Measurements from ENCODE around the gene SLC4A3. TPM values are rescaled to one million over a fixed set of nuclear protein-coding genes. Genes with fewer than 3 reads are reported as not detected.

Gene SLC4A3
- total RNA-seq, 1 experiment from 2014 or later = 13.5 TPM

GRCh38 chr2:219612577-219613286, 14.7 kb upstream of the SLC4A3 start:
- intact Hi-C loops (cut with micrococcal nuclease; ENCODE audit: unreplicated experiment) = no loop called here

GRCh38 chr2:219613461-219614070, 13.9 kb upstream of the SLC4A3 start:
- Histone ChIP-seq H3K27me3 (ENCODE audit: control insufficient read depth, insufficient read depth, low read length) (no peaks in the 10 kb centered on the region), H3K36me3 (ENCODE audit: control insufficient read depth, insufficient read depth, low read length) (no peaks in the 10 kb centered on the region), H3K27ac (ENCODE audit: low read length) (no peak overlapping the region), H3K4me1 (ENCODE audit: control insufficient read depth, insufficient read depth, low read length) (no peaks in the 10 kb centered on the region), H3K9me3 (ENCODE audit: control insufficient read depth, insufficient read depth, low read depth, low read length) (no peaks in the 10 kb centered on the region), H3K4me3 (ENCODE audit: low read depth in 2 of 2, low read length in 2 of 2) (no peak overlapping the region)
- intact Hi-C loops (cut with micrococcal nuclease; ENCODE audit: unreplicated experiment) (no loop called here), in situ Hi-C loops (cut with HindIII; ENCODE audit: low pct_unique_long_range_greater_than_20kb, low sequenced_read_pairs) (no loop called here)
- ChIA-PET CTCF (no interaction called here), POLR2A (no interaction called here)
- no peak for ATAC-seq
- no TSS peak for BruUV-seq (replicated peaks)
- DNase-seq (ENCODE audit: low read depth, low spot score) = no peak
- TF ChIP-seq TCF7L2 (IDR thresholded peaks at IDR 0.05; ENCODE audit: low read depth, low read length) (no peak), CTCF (IDR thresholded peaks at IDR 0.05) (no peak), SIN3A (IDR thresholded peaks at IDR 0.05; ENCODE audit: borderline replicate concordance, insufficient read depth, low read depth, low read length) (no peak), REST (IDR thresholded peaks at IDR 0.05; ENCODE audit: insufficient read depth in 1 of 2, low read depth in 2 of 2, low read length in 1 of 2) (no peak)

More at GRCh38 chr2:219612577-219613286, 14.7 kb upstream of the SLC4A3 start:
- no peaks in the 10 kb centered on the region for H3K27me3 ChIP-seq (ENCODE audit: control insufficient read depth, insufficient read depth, low read length)
- ChIA-PET POLR2A (interaction anchor here (0.5 kb wide), 1 partner anchor 10 kb away, joined by 3 read pairs; no protein-coding TSS in a partner anchor), CTCF (no interaction called here)
- H3K9me3 ChIP-seq (ENCODE audit: control insufficient read depth, insufficient read depth, low read depth, low read length) = no peaks in the 10 kb centered on the region
- no peak overlapping the region for H3K27ac ChIP-seq (ENCODE audit: low read length)
- TF ChIP-seq SIN3A (IDR thresholded peaks at IDR 0.05; ENCODE audit: borderline replicate concordance, insufficient read depth, low read depth, low read length) (no peak), TCF7L2 (IDR thresholded peaks at IDR 0.05; ENCODE audit: low read depth, low read length) (no peak), REST (IDR thresholded peaks at IDR 0.05; ENCODE audit: insufficient read depth in 1 of 2, low read depth in 2 of 2, low read length in 1 of 2) (no peak), POLR2AphosphoS5 (IDR thresholded peaks at IDR 0.05; ENCODE audit: low read depth, low read length) (no peak), CTCF (IDR thresholded peaks at IDR 0.05) (no peak)
- H3K36me3 ChIP-seq (ENCODE audit: control insufficient read depth, insufficient read depth, low read length) = no peaks in the 10 kb centered on the region
- H3K4me1 ChIP-seq (ENCODE audit: control insufficient read depth, insufficient read depth, low read length) = no peaks in the 10 kb centered on the region
- H3K4me3 ChIP-seq (ENCODE audit: low read depth in 2 of 2, low read length in 2 of 2) = no peak overlapping the region
- in situ Hi-C loops (cut with HindIII; ENCODE audit: low pct_unique_long_range_greater_than_20kb, low sequenced_read_pairs) = no loop called here
- no TSS peak for BruUV-seq (replicated peaks)
- DNase-seq (ENCODE audit: low read depth, low spot score) (no peak), ATAC-seq (no peak)
